ACHN (cell line): ENCODE results near the gene WDFY4.

Experiments
- DNase-seq: peaks from one replicate; pipeline ENCODE4 v3.0.0-alpha.2; 2015
- in situ Hi-C: cut with HindIII; loops from 2 replicates; pipeline ENCODE4 v1.10.0; 2017; ENCODE audit warnings: low sequenced_read_pairs, low pct_ligation_motif_present, low pct_unique_long_range_greater_than_20kb

The WDFY4 gene

GRCh38 chr10:48899781-48900180 lies 215.1 kb downstream of the WDFY4 start:
- no peak for DNase-seq
- in situ Hi-C loops: no loop called here

- no peak for DNase-seq
- in situ Hi-C loops: no loop called here
These were observed 215.7 kb downstream of the WDFY4 start for GRCh38 chr10:48900371-48900801.

GRCh38 chr10:48901319-48901718 lies 216.6 kb downstream of the WDFY4 start:
- no peak for DNase-seq
- in situ Hi-C loops: no loop called here

- DNase-seq: no peak
- in situ Hi-C loops: no loop called here
These were observed 217.4 kb downstream of the WDFY4 start for GRCh38 chr10:48902096-48902495.

- no peak for DNase-seq
- in situ Hi-C loops: no loop called here
These were observed 218.5 kb downstream of the WDFY4 start for GRCh38 chr10:48903151-48903550.

GRCh38 chr10:48904861-48905260 lies 220.2 kb downstream of the WDFY4 start:
- no peak for DNase-seq
- in situ Hi-C loops: no loop called here

- DNase-seq: no peak
- in situ Hi-C loops: no loop called here
These were observed 220.6 kb downstream of the WDFY4 start for GRCh38 chr10:48905311-48905710.

- in situ Hi-C loops: no loop called here
- DNase-seq: no peak
These were observed 222.2 kb downstream of the WDFY4 start for GRCh38 chr10:48906841-48907240.

- no peak for DNase-seq
- in situ Hi-C loops: no loop called here
These were observed 223.1 kb downstream of the WDFY4 start for GRCh38 chr10:48907730-48908129.

- DNase-seq: no peak
- in situ Hi-C loops: no loop called here
These were observed 225.9 kb downstream of the WDFY4 start for GRCh38 chr10:48910548-48910947.

- in situ Hi-C loops: no loop called here
- DNase-seq: no peak
These were observed 229.0 kb downstream of the WDFY4 start for GRCh38 chr10:48913674-48914073.

- in situ Hi-C loops: no loop called here
- no peak for DNase-seq
These were observed 239.1 kb downstream of the WDFY4 start for GRCh38 chr10:48923748-48924147.

- no peak for DNase-seq
- in situ Hi-C loops: no loop called here
These were observed 240.3 kb downstream of the WDFY4 start for GRCh38 chr10:48924988-48925387.

GRCh38 chr10:48926255-48926654 lies 241.6 kb downstream of the WDFY4 start:
- no peak for DNase-seq
- in situ Hi-C loops: no loop called here

GRCh38 chr10:48926764-48927540 lies 242.3 kb downstream of the WDFY4 start:
- no peak for DNase-seq
- in situ Hi-C loops: no loop called here

GRCh38 chr10:48929413-48929990 lies 244.8 kb downstream of the WDFY4 start:
- in situ Hi-C loops: no loop called here
- DNase-seq: no peak

GRCh38 chr10:48931188-48931587 lies 246.5 kb downstream of the WDFY4 start:
- in situ Hi-C loops: no loop called here
- no peak for DNase-seq

GRCh38 chr10:48932831-48933664 lies 248.4 kb downstream of the WDFY4 start:
- in situ Hi-C loops: no loop called here
- DNase-seq: no peak

GRCh38 chr10:48934672-48935501 lies 250.2 kb downstream of the WDFY4 start:
- in situ Hi-C loops: no loop called here
- no peak for DNase-seq
